ENCODE measurements around the gene KRT80.

Gene KRT80

GRCh38 chr12:52130711-52131110 lies 61.1 kb downstream of the KRT80 start:
- no peak for DNase-seq (ENCODE audit: low read depth)

GRCh38 chr12:52127683-52128450 lies 63.9 kb downstream of the KRT80 start:
- no peak for DNase-seq (ENCODE audit: low read depth)

GRCh38 chr12:52126605-52127578 lies 64.9 kb downstream of the KRT80 start:
- DNase-seq (ENCODE audit: low read depth), result no peak

GRCh38 chr12:52126050-52126604 lies 65.7 kb downstream of the KRT80 start:
- DNase-seq (ENCODE audit: low read depth), result no peak

GRCh38 chr12:52125476-52125900 lies 66.3 kb downstream of the KRT80 start:
- no peak for DNase-seq (ENCODE audit: low read depth)

- DNase-seq (ENCODE audit: low read depth), result no peak
These were observed 68.2 kb downstream of the KRT80 start for GRCh38 chr12:52123487-52124186.

- no peak for DNase-seq (ENCODE audit: low read depth)
These were observed 68.9 kb downstream of the KRT80 start for GRCh38 chr12:52122904-52123303.

GRCh38 chr12:52122540-52122871 lies 69.3 kb downstream of the KRT80 start:
- DNase-seq (ENCODE audit: low read depth), result no peak

GRCh38 chr12:52121824-52122539 lies 69.8 kb downstream of the KRT80 start:
- DNase-seq (ENCODE audit: low read depth), result peak; percentile 42

GRCh38 chr12:52120951-52121823 lies 70.6 kb downstream of the KRT80 start:
- no peak for DNase-seq (ENCODE audit: low read depth)

- DNase-seq (ENCODE audit: low read depth), result no peak
These were observed 72.2 kb downstream of the KRT80 start for GRCh38 chr12:52119398-52120254.
